ENCODE measurements around the gene CASTOR1. TPM values are rescaled to one million over a fixed set of nuclear protein-coding genes. Genes with fewer than 3 reads are reported as not detected.
A peak's percentile ranks its signal among the peaks of the same experiment; 100 is the strongest.

CASTOR1 gene
- total RNA-seq, 1 experiment from 2014 or later = 2.0 TPM

DNA sequence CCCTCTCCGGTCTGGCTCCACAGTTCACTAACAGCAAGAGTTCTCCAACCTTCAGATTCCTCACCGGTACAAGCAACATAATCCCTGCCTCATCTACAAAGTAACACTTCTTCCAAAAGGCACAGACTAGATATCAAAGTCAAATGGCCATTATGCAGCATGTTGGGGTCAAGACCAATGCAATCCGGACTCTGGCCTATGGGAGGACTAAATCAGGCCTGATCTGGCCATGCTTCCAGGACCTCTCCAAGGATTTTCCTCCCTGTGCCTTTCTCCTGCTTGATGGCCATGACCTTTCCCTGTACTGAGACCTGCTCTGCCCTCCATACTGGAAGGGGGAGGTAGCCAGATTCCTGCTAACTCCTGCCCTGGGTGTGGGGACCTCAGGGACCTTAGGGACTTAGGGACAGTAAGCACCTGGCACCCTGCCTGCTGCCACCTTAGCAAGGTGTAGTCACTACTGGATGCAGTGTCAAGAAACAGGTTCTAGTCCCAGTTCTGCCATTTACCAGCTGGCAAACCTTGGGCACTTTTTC lies 30.8 kb upstream of the CASTOR1 start:
- DNase-seq (ENCODE audit: low spot score) = no peak

DNA sequence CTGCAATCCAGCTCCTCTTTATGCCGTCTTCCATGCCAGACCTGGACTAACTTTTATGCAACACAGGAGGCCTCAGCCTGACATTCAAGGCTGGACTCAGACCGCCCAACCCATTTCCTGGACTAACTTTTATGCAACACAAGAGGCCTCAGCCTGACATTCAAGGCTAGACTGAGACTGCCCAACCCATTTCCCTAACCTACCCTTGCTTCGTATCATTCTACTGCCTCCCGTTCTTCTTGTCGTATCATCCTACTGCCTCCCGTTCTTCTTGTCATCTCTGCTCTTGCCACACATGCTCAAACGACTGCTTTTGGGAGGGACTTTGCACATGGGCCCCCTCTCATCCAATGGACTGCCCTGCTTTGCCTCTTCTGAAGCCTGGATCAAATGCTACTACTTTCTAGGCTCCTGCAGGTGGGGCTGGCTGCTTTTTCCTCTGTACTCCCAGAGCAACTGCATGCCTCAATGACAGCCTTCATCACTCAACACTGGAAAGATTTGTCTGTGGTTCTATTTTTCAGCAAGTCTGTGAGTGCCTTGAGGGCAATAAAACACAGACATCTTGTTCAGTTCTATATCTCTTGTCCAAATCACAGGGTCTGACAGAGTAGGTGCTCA lies 29.6 kb upstream of the CASTOR1 start:
- DNase-seq (ENCODE audit: low spot score) = no peak

DNA sequence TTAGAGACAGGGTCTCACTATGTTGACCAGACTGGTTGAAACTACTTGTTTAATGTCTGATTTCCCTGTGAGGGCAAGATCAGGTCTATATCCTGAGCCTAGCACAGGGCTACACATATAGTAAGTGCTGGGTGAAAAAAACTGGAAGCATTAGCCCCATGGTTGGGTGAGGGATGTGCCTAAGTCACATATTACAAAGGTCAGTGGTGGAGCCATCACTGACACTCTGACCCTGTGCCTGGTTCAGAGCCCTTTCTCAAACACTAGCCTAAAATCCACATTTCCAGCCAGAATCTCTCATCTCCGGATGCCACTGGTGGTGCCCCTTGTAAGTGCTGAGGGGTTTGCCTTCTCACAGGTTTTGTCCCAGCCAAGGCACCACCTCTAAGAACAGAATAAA lies 28.5 kb upstream of the CASTOR1 start:
- DNase-seq (ENCODE audit: low spot score) = no peak

DNA sequence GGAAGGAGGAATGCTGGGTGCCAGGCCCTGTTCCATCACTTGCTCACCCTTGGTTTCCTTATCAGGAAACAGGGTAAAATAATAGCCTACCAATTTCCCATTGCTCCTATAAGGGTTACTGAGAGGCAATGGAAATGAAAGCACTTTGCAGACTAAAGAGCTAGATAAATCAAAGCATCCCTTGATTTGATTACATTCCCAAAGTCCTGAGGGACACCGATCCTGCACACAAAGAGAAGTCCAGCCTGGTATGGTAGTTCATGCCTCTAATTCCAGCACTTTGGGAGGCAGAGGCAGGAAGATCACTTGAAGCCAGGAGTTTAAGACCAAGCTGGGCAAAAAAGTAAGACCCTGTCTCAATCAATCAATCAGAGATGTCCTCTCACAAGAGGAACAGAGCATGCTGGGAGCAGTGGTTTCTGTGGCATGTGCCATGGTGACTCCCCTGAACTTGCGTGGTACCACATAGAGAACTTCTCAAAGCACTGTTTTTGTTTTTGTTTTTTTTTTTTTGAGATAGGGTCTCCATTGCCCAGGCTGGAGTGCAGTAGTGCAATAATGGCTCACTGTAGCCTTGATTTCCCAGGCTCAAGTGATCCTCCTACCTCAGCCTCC lies 26.8 kb upstream of the CASTOR1 start:
- DNase-seq (ENCODE audit: low spot score) = no peak

DNA sequence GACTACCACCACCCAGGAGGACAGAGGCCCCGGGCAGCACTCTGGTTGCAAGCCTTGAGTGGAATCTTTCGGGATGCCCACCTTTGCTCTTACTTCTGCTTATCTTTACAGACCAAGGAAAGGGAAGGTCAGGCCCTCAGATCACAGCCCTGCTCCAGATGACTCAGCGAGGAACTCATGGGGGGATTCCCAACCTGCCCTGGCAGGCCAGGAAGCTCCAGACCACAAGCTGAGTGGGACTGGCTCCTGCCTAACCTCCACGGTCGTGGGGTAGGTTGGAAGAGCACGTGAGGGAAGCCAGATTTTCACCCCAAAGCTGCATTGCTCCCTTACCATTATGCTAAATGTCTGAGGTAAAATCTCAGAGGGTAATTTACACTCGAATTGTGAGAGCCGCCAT lies 25.6 kb upstream of the CASTOR1 start:
- DNase-seq (ENCODE audit: low spot score) = no peak

DNA sequence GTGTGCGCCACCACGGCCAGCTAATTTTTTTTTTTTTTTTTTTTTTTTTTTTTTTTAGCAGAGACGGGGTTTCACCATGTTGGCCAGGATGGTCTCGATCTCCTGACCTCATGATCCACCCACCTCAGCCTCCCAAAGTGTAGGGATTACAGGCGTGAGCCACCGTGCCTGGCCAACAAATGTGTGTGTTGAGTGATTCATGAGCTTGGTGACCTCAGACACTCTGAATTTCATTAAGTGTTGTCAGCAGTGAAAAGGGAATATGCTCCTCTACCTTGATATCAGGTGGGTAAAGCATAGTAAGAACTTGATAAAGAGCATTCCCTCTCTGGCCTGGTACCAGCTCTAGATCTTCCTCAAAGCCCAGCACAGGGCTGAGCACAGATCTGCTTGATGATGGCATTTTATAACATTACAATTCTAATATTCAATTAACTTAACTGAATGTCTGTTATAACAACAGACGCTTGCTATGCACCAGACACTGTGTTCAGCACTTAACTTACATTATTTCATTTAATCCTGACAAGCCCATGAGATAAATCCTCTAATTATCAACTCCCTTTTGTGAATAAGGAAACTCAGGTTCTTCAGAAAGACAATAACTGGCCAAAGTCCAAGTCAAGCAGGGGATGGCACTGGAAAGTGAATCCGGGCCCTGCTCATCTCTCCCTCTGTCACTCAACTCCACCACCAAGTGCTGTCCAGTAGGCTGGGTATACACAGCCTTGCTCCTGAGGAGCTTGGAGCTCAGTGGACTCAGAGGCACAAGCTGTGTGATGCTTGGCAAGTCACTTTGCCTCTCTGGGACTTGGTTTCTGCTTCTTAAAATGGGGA lies 24.4 kb upstream of the CASTOR1 start:
- no peak for DNase-seq (ENCODE audit: low spot score)

DNA sequence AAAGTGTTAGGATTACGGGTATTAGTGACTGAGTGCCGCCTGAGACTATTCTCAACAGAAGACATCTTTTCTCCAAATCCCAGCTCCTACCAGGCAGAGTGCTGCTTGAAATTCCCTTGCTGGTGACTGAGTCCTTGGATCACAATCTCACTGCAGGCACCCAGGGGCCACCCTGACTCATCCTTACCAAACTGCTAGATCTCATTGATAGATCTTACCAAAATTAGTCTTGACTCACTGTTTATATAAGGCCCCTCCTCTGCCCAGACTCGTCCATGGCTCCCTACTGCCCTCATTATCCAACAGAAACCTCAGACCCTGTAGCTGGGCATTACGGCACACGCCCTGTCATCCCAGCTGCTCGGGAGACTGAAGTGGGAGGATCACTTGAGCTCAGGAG lies 22.7 kb upstream of the CASTOR1 start:
- DNase-seq (ENCODE audit: low spot score) = no peak

DNA sequence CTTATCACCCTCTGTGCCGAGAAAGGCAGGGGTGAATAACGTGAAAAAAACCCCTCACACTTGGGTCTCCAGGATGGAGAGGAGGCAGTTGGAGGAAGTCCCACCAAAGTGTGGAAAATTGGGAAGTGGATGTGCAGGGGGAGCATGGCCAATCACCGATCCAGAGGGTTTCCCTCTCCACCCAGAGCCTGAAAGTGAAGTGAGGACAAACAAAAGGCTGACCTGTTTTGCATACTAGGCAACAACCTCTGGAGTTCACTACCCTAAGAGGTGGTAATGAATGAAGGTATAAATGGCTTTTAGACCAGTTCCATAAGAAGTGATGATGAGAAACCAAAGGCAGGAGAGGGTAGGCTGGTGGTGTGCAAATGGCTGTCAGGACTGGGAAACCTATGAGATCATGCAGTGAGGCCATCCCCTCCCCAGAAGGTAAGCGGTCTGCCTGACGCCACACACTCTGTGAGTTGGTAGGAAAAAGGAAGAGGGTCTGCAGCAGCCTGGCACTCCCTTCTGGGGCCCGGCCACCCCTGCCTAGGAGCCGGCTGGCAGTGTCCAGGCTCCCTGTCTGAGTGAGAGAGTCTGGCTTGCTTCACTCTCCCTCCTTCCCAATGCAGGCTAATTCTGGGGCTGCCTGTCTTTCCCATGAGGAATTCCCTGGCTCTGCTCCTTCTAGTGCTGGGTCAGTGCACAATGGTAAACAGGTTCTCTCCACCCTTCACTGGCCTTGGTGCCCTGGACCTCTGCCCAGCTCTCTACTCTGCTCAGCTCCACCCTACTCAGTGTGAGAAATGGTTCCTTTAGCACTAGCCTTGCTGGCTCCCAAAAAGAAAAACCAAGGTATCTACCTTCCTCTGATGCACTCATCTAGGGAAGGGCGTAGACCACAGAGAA lies 21.8 kb upstream of the CASTOR1 start:
- peak; percentile 63 for DNase-seq (ENCODE audit: low spot score)

DNA sequence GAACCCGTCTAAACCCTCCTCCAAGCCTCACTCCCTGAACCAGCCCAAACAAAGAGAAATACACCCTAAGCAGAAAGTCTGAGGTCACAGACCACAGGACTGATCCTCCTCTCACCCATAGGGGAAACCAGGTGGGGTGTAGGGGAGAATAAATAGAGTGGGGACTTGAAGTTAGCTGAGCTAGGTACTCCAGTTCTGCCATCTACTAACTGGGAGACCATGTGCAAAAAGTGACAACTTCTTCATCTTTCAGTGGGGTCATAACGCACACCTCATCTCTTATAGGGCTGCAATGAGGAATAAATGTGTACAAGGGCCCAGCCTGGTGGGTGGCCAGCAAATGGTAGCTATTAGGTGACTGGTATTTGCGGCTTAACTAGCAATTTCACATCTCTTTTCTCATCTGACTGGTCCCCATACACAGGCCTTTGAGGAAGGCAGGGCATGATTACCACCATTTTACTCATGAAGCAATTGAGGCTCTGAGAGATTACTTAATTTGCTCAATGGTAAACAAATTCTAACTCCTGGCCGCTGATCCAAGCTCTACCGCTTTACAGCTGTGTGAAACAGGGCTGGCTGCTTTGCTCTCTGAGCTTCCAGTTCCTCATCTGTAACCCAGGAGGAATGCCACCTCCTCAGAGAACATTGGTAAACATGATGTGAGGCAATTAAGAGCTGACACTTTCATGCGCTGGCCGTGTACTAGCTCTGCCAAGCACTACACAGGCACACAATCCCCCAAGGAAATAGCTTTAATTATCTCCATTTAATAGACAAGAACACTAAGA lies 20.8 kb upstream of the CASTOR1 start:
- peak; percentile 40 for DNase-seq (ENCODE audit: low spot score)

DNA sequence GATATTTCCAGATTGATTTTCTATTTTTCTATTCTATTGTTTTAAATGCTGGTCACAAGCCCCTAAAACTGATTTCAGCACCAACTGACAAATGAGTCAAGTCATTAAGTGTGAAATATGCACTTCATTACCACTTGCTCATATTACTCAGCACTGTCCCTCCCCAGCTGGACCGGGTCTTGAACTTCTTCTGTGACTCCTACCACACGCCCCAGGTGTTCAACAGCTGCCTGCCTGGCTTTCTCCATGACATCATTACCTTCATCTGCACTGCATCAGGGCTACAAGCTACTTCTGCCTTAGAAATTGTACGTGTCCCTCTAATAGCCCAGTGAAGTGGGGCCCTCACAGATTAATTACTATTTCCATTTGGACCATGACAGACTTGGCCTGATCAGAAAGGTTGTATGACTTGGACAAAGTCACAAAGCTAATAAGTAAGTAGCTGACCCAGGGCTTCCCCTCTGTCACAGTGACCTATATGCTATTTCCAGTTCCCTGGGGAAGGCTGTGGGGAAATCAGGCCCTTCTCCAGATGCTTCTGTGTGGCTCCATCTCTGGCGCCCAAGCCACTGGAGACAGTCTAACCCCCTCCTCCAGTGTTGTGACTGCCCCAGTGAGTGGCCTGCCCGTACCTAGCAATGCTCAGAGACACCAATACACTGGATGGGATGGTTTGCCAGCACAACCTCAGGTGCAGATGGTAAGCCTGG lies 19.4 kb upstream of the CASTOR1 start:
- DNase-seq (ENCODE audit: low spot score) = no peak

DNA sequence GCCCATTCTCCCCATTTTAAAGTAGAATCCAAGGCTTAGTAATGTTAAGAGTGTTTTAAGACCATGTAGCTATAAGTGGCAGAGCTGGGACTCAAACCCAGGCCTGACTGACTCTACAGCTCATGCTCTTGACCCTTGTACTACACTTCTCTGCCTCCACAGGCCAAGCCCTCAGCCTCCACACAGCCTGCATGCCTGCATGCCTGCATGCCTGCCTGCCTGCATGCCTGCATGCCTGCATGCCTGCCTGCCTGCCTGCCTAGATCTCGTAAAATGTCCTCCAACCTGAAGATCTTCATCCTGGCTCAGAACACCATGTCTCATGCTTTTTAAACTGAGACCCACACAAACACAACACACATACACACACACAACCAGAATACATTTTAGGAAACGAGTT lies 18.8 kb upstream of the CASTOR1 start:
- no peak for DNase-seq (ENCODE audit: low spot score)

DNA sequence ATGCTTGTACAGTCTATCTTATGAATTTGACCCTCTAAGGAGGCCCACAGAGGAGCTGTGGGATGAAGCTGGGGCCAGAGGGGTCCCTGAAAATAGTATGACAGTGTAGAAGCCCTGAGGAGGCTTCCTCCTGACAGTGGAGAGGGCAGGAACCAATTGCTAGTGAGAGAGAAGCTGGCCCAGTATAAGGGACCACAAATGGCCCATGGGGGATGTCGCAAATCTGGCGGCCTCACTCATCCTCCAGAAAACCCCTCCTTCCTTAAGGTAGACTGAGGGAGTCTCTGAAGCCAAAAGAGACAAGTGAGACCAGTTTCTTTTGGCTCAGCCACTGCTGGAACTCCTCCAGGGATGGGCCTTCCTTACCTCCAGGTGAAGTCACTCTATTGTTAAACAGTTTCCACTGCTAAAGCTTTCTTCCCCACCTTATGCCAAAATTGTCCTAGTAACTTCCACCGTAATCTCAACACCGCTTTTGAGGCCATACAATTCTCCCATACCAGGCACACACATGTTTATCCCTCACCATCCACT lies 17.8 kb upstream of the CASTOR1 start:
- DNase-seq (ENCODE audit: low spot score) = no peak

DNA sequence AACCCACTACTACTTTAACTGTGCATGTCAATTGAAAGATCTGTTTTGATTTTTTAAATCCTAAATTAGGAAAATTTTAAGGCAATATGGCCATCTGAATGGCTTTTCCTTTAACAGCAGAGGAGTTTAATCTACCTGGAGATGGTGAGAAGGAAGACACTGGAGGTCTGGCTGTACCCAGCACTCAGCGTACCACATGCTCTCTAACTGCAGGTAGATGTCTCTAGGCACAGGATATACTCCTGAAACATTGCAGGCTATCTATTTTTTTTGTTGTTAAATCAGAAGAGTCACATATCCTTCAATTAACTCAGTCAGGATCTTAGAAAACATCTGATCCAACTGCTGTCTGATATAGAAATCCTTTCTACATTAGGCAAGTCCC lies 17.3 kb upstream of the CASTOR1 start:
- DNase-seq (ENCODE audit: low spot score) = no peak

DNA sequence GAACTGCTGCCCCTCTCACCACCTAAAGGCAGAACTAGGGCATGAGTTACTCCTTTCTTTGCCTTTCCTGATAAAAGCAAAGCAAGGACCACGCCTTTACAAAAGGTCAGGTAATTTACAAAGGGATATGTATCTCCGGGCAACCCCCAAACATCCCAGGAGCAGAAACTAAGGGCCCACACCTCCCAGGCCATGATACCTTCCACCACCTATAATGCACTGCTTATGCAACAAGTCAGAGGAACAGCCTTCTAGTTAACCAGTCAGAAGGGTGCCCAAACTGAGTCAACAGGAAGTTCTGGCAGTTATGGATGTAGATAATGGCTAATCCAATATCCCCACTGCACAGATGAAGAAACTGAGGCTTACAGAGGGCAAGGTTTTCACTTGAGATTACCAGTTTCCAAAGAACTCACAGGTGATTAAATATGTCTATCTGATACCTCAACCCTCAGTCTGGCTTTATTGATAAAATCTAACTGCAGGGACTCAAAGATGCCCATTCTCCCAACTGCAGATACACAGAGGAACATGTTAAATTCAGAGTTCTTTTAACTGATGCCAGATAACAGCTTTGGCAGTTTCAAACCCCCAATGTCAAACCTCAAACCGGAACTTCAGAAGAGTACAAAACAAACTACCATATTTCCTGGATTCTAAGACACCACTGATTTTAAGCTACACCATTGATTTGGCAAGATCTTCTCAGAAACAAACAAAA lies 16.8 kb upstream of the CASTOR1 start:
- DNase-seq (ENCODE audit: low spot score) = no peak

DNA sequence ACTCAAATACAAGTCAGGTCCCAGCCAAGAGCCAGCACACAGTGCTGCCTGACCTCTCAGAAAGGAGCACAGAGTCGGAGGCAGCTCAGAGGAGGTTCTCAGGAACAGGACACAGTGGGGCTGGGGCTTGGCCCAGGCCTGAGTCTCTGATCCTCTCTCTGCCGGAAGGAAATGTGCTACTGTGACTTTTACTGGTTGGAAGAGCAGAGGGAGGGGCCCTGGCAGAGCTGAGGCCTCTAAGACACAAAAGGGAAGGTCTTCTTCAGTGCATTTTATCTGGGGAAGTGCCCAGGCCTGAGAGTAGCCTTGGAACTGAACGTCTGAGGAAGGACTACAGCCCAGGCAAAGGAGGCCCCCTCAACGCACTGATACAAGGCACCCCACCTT lies 16.2 kb upstream of the CASTOR1 start:
- DNase-seq (ENCODE audit: low spot score) = peak; percentile 26

DNA sequence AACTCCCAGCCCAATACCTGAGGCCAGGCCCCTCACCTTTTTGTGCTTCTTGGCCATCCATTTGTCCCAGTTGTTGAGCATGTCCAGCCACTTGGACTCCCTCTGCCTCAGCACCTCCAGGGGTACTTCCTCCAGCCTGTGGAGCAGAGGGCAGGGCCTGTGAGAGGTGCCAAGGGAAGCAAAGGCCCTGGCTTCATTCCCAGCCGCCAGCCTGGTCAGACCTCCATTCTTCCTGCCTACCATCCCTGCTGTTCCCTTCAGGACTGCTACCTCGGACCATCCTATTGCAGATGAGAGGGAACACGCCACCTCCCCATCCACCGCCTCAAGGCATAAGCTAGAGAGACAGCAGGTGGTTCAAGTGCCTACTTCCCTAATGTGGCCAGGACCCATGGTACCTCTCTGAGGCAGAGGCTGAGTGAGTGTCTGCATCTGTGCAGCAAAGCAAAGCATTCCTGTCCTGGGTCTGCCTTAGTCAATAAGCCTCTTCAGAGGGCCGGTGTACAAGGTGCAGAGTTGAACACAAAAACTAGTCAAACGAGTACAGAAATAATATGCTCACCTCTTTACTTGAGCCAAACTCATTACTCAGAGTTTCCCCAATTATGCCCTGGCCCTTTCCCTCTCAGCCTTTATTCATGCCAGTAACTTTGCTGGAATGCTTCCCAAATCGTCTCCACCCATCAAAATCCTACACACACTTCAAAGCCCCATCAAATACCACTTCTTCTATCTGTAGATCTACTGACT lies 15.4 kb upstream of the CASTOR1 start:
- peak; percentile 50 for DNase-seq (ENCODE audit: low spot score)

DNA sequence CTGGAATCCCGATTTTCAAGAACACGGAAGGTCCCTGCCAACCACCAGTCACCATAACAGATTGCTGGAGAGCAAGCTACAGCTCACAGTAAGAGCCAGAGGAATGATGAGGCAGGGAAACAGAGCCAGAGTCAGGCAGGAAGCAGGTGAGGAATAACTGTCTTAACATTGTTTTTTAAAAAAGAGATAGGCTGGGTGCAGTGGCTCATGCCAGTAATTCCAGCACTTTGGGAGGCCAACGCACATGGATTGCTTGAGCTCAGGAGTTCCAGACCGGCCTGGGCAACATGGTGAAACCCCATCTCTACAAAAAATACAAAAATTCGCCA lies 13.5 kb upstream of the CASTOR1 start:
- DNase-seq (ENCODE audit: low spot score) = no peak

DNA sequence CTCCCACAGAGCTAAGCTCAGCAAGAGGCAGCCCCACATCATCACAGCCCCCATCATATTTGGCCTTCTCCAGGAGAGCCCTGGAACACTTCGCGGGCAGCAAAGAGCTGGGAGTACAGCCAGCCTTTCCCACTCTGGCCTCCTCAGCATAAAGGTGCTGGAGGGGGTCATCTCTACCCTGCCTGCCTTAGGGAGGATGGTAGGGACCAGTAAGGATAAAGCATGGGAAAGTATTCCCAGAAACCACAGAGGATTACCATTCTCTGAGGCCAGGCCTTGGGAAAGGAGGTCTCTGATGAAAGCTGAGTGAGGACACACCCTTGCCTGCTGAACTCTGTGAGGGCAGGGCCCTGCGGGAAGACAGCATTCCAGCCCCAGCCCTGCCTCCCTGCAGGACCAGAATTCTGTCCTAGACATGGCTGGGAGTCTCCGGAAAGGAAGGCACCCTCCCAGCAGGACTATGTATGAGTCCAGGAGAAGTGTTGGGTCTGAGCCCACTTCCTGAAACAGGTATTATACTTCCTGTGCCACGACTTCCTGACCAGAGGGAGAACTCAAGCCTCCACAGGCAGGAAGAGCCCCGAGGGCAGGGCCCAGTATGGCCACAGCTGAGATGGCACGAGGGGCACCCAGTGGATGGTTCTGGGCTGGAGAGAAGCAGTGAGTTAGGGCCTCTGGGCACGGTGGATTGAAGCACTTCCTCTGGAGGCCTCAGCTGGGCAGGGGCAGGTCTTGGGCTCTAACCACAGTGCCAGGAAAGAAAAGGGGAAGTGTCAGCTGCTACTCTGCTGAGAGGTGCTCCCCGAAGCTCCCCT lies 12.9 kb upstream of the CASTOR1 start:
- peak; percentile 34 for DNase-seq (ENCODE audit: low spot score)

Data from HT-29 (cell line).